PC-9 (cell line): Measurements from ENCODE around the gene ITFG1. TPM values are rescaled to one million over a fixed set of nuclear protein-coding genes. Genes with fewer than 3 reads are reported as not detected.
"Not testable (repeated sequence)": the region's sequence is repeated elsewhere in the genome, so short reads cannot be mapped to it uniquely, and the experiment has no call there.

Experiments used
- BruUV-seq: library from RNA; stranded (reverse); fragments of 400-500 nt; replicated peaks from 2 replicates; lab custom pipeline; 2021; lab: Mats Ljungman, UMichigan
- CTCF ChIA-PET: fragments of 300-600 bp; sonication (Branson Sonifier 250); formaldehyde crosslinking; loops from one replicate; lab custom pipeline; 2022; ENCODE audit warnings: antibody characterized with exemption; lab: Charles Lee
- POLR2A ChIA-PET: fragments of 300-600 bp; sonication (Branson Sonifier 250); formaldehyde crosslinking; loops from one replicate; lab custom pipeline; 2022; ENCODE audit warnings: antibody characterized with exemption; ENCODE audit not compliant: unreplicated experiment; lab: Charles Lee
- DNase-seq, 2 experiments: peaks; one replicate each; pipeline versions ENCODE4 v3.0.0 to v3.0.0-alpha.2; 2015 to 2022; ENCODE audit warnings: mixed read lengths in 1 of 2
- H2AFZ ChIP-seq: fragments of 200-600 bp; sonication (generic); 2 replicates; pipeline ENCODE4 v1.8.1; 2017; ENCODE audit warnings: antibody characterized with exemption
- H3F3A ChIP-seq: fragments of 200-600 bp; sonication (generic); 2 replicates; pipeline ENCODE4 v1.8.1; 2017; ENCODE audit warnings: antibody characterized with exemption, mild to moderate bottlenecking, low read depth; ENCODE audit not compliant: insufficient read depth
- H3K27ac ChIP-seq: fragments of 200-600 bp; sonication (generic); 2 replicates; pipeline ENCODE4 v1.6.1; 2016; ENCODE audit warnings: mixed run types
- H3K27me3 ChIP-seq: fragments of 200-600 bp; sonication (generic); 2 replicates; pipeline ENCODE4 v1.6.1; 2016; ENCODE audit warnings: low read depth, mixed run types; ENCODE audit not compliant: insufficient read depth
- H3K36me3 ChIP-seq: fragments of 200-600 bp; sonication (generic); 2 replicates; pipeline ENCODE4 v1.6.1; 2016; ENCODE audit warnings: low read depth, mixed run types
- H3K4me1 ChIP-seq: fragments of 200-600 bp; sonication (generic); replicated peaks from 2 replicates; pipeline ENCODE4 v1.6.1; 2016; ENCODE audit warnings: mixed run types; ENCODE audit not compliant: insufficient read depth
- H3K4me2 ChIP-seq: fragments of 200-600 bp; sonication (generic); 2 replicates; pipeline ENCODE4 v1.6.1; 2017; ENCODE audit warnings: mixed run types
- H3K4me3 ChIP-seq: fragments of 200-600 bp; sonication (generic); 2 replicates; pipeline ENCODE4 v1.6.1; 2016; ENCODE audit warnings: mixed run types
- H3K79me2 ChIP-seq: fragments of 200-600 bp; sonication (generic); 2 replicates; pipeline ENCODE4 v1.6.1; 2017; ENCODE audit warnings: low read depth, mixed run types
- H3K9me2 ChIP-seq: fragments of 200-600 bp; sonication (generic); 2 replicates; pipeline ENCODE4 v1.8.1; 2017; ENCODE audit warnings: mild to moderate bottlenecking; ENCODE audit not compliant: insufficient read depth
- H3K9me3 ChIP-seq: fragments of 200-600 bp; sonication (generic); 2 replicates; pipeline ENCODE4 v1.8.1; 2016; ENCODE audit warnings: low read depth; ENCODE audit not compliant: insufficient read depth
- H4K20me1 ChIP-seq: fragments of 200-600 bp; sonication (generic); 2 replicates; pipeline ENCODE4 v1.8.1; 2017; ENCODE audit not compliant: insufficient read depth
- EZH2 ChIP-seq: fragments of 200-600 bp; sonication (generic); IDR thresholded peaks from 2 replicates; pipeline ENCODE4 v1.8.0; 2017; ENCODE audit warnings: antibody characterized with exemption, low read depth
- intact Hi-C: fragments of 100-400 bp; cut with micrococcal nuclease; formaldehyde crosslinking; loops from one replicate; pipeline ENCODE4 v1.10.0; 2022; ENCODE audit not compliant: unreplicated experiment
- total RNA-seq: library from RNA; stranded (reverse); gene quantifications from 2 replicates; pipeline ENCODE4 v1.2.3, GENCODE V29; 2021
- TF ChIP-seq, protein P1 (sequence below): fragments of 200-600 bp; sonication (generic); conservative IDR thresholded peaks from 2 replicates; pipeline ENCODE4 v1.6.1; 2017; ENCODE audit warnings: mixed run types, antibody characterized with exemption, mild to moderate bottlenecking, moderate library complexity

ITFG1 gene
- total RNA-seq, 1 experiment from 2014 or later = 33.0 TPM

DNA sequence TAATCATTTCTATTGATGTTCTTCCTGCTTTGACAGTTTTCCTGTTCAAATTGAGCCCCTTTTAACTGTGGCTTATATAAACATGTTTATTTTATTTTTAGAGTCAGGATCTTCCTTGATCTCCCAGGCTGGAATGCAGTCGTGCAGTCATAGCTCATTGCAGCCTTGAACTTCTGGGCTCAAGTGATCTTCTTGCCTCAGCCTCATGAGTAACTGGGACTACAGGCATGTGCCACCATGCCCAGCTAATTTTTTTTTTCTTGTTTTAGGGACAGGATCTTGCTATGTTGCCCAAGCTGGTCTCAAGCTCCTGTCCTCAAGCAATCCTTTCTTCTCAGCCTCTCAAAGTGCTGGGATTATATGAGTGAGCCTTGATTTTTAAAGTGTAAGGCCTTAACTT lies 14.9 kb upstream of the ITFG1 start:
- TF ChIP-seq, protein P1, sequence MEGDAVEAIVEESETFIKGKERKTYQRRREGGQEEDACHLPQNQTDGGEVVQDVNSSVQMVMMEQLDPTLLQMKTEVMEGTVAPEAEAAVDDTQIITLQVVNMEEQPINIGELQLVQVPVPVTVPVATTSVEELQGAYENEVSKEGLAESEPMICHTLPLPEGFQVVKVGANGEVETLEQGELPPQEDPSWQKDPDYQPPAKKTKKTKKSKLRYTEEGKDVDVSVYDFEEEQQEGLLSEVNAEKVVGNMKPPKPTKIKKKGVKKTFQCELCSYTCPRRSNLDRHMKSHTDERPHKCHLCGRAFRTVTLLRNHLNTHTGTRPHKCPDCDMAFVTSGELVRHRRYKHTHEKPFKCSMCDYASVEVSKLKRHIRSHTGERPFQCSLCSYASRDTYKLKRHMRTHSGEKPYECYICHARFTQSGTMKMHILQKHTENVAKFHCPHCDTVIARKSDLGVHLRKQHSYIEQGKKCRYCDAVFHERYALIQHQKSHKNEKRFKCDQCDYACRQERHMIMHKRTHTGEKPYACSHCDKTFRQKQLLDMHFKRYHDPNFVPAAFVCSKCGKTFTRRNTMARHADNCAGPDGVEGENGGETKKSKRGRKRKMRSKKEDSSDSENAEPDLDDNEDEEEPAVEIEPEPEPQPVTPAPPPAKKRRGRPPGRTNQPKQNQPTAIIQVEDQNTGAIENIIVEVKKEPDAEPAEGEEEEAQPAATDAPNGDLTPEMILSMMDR = no peak
- TF ChIP-seq EZH2 = no peak
- Histone ChIP-seq H3F3A (no peaks in the 10 kb centered on the region), H3K4me3 (no peak overlapping the region), H3K9me2 (no peaks in the 10 kb centered on the region), H3K4me2 (no peak overlapping the region), H3K4me1 (no peaks in the 10 kb centered on the region), H4K20me1 (no peaks in the 10 kb centered on the region), H3K9me3 (no peaks in the 10 kb centered on the region), H3K27me3 (no peaks in the 10 kb centered on the region), H3K79me2 (peaks cover 28% of the 10 kb centered on the region), H3K36me3 (no peaks in the 10 kb centered on the region), H2AFZ (no peak overlapping the region), H3K27ac (no peak overlapping the region)
- BruUV-seq = no TSS peak
- CTCF ChIA-PET = no interaction called here
- intact Hi-C loops = no loop called here
- POLR2A ChIA-PET = no interaction called here
- DNase-seq = no peak

DNA sequence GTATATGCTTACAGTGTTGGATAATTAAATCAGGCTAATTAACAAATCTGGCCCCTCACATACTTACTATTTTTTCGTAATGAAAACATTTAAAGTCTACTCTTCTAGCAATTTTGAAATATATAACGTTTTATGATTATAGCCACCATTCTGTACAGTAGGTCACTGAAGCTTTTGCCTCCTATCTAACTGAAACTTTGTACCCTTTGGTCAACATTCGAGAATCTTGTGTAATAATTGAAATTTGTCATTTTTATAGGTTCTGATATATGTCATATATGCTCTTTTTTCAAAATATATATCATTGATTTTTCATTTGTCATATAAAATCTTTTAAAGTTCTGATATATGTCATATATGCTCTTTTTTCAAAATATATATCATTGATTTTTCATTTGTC lies 12.9 kb upstream of the ITFG1 start:
- POLR2A ChIA-PET = no interaction called here
- intact Hi-C loops = no loop called here

DNA sequence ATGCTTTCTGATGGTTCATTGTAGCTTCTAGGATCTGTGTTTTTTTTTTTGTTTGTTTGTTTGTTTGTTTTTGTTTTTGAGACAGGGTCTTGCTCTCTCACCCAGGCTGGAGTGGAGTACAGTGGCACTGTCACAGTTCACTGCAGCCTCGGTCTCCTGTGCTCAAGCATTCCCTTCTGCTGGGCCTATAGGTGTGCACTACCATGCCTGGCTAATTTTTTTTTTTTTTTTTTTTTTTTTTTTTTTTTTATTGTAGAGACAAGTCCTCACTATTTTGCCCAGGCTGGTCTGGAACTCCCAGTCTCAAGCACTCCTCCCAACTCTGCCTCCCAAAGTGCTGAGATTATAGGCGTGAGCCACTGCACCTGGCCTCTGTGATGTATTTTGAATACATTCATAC lies 12.1 kb upstream of the ITFG1 start:
- H3K27ac ChIP-seq, H4K20me1 ChIP-seq, BruUV-seq, H3K27me3 ChIP-seq, DNase-seq, H3K9me3 ChIP-seq, H2AFZ ChIP-seq, H3K36me3 ChIP-seq, CTCF ChIA-PET, intact Hi-C loops, H3K9me2 ChIP-seq, H3K4me1 ChIP-seq, H3K4me2 ChIP-seq, H3K4me3 ChIP-seq, H3F3A ChIP-seq, POLR2A ChIA-PET: not testable (repeated sequence)
- H3K79me2 ChIP-seq = peaks cover 22% of the 10 kb centered on the region

More for the DNA sequence above, 12.9 kb upstream of the ITFG1 start:
- TF ChIP-seq, protein P1 = no peak
- TF ChIP-seq EZH2 = no peak
- CTCF ChIA-PET = no interaction called here
- H3F3A ChIP-seq = no peaks in the 10 kb centered on the region
- H3K27ac ChIP-seq = no peak overlapping the region
- no peaks in the 10 kb centered on the region for H3K9me2 ChIP-seq
- no peak overlapping the region for H2AFZ ChIP-seq
- H3K9me3 ChIP-seq = no peaks in the 10 kb centered on the region
- no peaks in the 10 kb centered on the region for H3K4me1 ChIP-seq
- no peaks in the 10 kb centered on the region for H4K20me1 ChIP-seq
- H3K4me2 ChIP-seq = no peak overlapping the region
- H3K4me3 ChIP-seq = no peak overlapping the region
- H3K36me3 ChIP-seq = no peaks in the 10 kb centered on the region
- BruUV-seq = no TSS peak
- peaks cover 22% of the 10 kb centered on the region for H3K79me2 ChIP-seq
- H3K27me3 ChIP-seq = no peaks in the 10 kb centered on the region
- DNase-seq = no peak

DNA sequence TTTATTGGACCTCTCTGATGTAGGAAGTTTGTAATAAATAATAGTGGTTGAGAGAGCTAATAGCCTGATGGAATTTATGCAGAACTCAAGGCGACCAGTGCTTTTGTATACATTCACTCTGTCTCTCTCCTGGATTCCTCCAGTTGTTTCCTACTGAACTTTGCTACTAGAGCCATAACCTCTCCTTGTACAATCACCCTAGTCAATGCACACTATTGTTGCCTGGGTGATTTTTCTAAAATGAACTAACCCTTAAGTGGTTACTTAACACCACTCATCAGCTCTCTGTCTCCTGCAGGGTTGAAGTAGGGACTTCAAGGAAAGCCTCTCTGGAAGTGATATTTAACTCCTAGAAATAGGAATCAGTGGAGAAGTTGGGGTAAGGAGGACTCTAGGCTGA lies 9.9 kb upstream of the ITFG1 start:
- H3K9me3 ChIP-seq = no peaks in the 10 kb centered on the region
- no peak overlapping the region for H2AFZ ChIP-seq
- CTCF ChIA-PET = no interaction called here
- peaks cover 3% of the 10 kb centered on the region; the same call in 1 of the 2 replicates for H3K36me3 ChIP-seq
- no peaks in the 10 kb centered on the region for H4K20me1 ChIP-seq
- no peak overlapping the region for H3K4me2 ChIP-seq
- BruUV-seq = no TSS peak
- no peaks in the 10 kb centered on the region for H3K9me2 ChIP-seq
- intact Hi-C loops = no loop called here
- TF ChIP-seq, protein P1 = no peak
- no peak for TF ChIP-seq EZH2
- H3K4me1 ChIP-seq = no peaks in the 10 kb centered on the region
- H3K27me3 ChIP-seq = no peaks in the 10 kb centered on the region
- H3F3A ChIP-seq = no peaks in the 10 kb centered on the region
- H3K27ac ChIP-seq = no peak overlapping the region
- no peak overlapping the region for H3K4me3 ChIP-seq
- DNase-seq = no peak
- POLR2A ChIA-PET = no interaction called here
- peaks cover 38% of the 10 kb centered on the region for H3K79me2 ChIP-seq
